Measurements from ENCODE around the gene METTL9.
A peak's percentile ranks its signal among the peaks of the same experiment; 100 is the strongest.

Gene METTL9

DNA sequence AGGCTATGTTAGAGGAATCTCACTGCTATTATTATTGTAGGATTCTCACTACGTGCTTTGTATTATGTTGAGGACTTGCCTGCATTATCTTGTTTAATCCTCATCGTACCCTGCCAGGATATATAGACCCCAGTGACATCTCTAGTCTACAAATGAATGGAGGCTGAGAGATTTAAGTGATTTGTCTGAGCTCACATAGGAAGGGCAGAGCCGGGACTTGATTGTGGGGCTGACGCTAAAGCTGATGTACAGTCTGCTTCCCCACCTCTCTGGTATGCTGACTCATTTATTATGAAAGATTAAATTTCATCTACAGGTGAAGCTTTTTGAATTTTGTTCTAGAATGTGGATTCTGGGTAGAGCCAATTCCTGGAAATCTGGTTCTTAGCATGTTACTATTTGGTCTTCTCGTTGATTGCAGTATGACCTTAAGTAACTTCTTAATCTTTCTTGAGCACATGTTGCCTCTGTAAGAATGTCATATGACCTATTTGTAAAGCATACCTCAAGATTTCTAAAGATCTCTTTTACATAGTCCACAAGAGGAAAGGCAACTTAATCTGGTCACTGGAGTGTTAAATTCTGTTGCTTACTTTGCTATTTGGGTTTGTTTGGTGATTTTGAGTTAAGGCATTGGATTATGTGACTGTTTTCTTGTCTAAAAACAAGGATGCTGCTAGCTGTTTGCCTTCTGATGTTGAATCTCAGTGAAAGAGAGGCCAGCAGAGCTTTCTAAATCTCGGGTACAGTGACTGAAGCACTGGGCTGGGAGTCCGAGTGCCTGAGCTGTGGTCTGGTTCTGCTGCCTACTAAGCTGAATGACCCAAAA, 12.4 kb downstream of the METTL9 start:
- H3K27ac ChIP-seq = no peak overlapping the region
- no peak for TF ChIP-seq ZFX (IDR thresholded peaks at IDR 0.05; ENCODE audit: borderline replicate concordance)
- TF ChIP-seq, protein P1, sequence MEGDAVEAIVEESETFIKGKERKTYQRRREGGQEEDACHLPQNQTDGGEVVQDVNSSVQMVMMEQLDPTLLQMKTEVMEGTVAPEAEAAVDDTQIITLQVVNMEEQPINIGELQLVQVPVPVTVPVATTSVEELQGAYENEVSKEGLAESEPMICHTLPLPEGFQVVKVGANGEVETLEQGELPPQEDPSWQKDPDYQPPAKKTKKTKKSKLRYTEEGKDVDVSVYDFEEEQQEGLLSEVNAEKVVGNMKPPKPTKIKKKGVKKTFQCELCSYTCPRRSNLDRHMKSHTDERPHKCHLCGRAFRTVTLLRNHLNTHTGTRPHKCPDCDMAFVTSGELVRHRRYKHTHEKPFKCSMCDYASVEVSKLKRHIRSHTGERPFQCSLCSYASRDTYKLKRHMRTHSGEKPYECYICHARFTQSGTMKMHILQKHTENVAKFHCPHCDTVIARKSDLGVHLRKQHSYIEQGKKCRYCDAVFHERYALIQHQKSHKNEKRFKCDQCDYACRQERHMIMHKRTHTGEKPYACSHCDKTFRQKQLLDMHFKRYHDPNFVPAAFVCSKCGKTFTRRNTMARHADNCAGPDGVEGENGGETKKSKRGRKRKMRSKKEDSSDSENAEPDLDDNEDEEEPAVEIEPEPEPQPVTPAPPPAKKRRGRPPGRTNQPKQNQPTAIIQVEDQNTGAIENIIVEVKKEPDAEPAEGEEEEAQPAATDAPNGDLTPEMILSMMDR (IDR thresholded peaks at IDR 0.05) = no peak

GRCh38 chr16:21613361-21613760, 14.0 kb downstream of the METTL9 start:
- TF ChIP-seq, protein P1 (IDR thresholded peaks at IDR 0.05) = no peak
- no peak for TF ChIP-seq ZFX (IDR thresholded peaks at IDR 0.05; ENCODE audit: borderline replicate concordance)
- no peak overlapping the region for H3K27ac ChIP-seq

GRCh38 chr16:21613781-21614180, 14.4 kb downstream of the METTL9 start:
- TF ChIP-seq, protein P1 (IDR thresholded peaks at IDR 0.05) = no peak
- TF ChIP-seq ZFX (IDR thresholded peaks at IDR 0.05; ENCODE audit: borderline replicate concordance) = no peak
- H3K27ac ChIP-seq = no peak overlapping the region

GRCh38 chr16:21614896-21615295, 15.5 kb downstream of the METTL9 start:
- no peak overlapping the region for H3K27ac ChIP-seq
- no peak for TF ChIP-seq ZFX (IDR thresholded peaks at IDR 0.05; ENCODE audit: borderline replicate concordance)
- TF ChIP-seq, protein P1 (IDR thresholded peaks at IDR 0.05) = peak; percentile 33

- H3K27ac ChIP-seq = no peak overlapping the region
- TF ChIP-seq, protein P1 (IDR thresholded peaks at IDR 0.05) = no peak
- no peak for TF ChIP-seq ZFX (IDR thresholded peaks at IDR 0.05; ENCODE audit: borderline replicate concordance)
Observed at GRCh38 chr16:21617607-21618006, 18.2 kb downstream of the METTL9 start.

- TF ChIP-seq, protein P1 (IDR thresholded peaks at IDR 0.05) = no peak
- TF ChIP-seq ZFX (IDR thresholded peaks at IDR 0.05; ENCODE audit: borderline replicate concordance) = no peak
- H3K27ac ChIP-seq = no peak overlapping the region
Observed at GRCh38 chr16:21618281-21618680, 18.9 kb downstream of the METTL9 start.

GRCh38 chr16:21619765-21620425, 20.5 kb downstream of the METTL9 start:
- no peak overlapping the region for H3K27ac ChIP-seq

More at GRCh38 chr16:21619765-21620425, 20.5 kb downstream of the METTL9 start:
- no peak for TF ChIP-seq ZFX (IDR thresholded peaks at IDR 0.05; ENCODE audit: borderline replicate concordance)
- TF ChIP-seq, protein P1 (IDR thresholded peaks at IDR 0.05) = no peak
